Fibroblast of mammary gland (primary cell): ENCODE results near the gene SUV39H1.
A peak's percentile ranks its signal among the peaks of the same experiment; 100 is the strongest.

Experiments used
- DNase-seq: peaks from one replicate; pipeline ENCODE4 v3.0.0-alpha.2; 2010; ENCODE audit warnings: low read depth
- H3K4me3 ChIP-seq: 2 replicates; pipeline ENCODE4 v1.5.1; 2011; ENCODE audit warnings: low read depth, mild to moderate bottlenecking, low read length, moderate library complexity; ENCODE audit not compliant: control insufficient read depth
- CTCF ChIP-seq: conservative IDR thresholded peaks from 2 replicates; pipeline ENCODE4 v1.5.1; 2011; ENCODE audit warnings: low read depth, low read length, inconsistent platforms; ENCODE audit not compliant: control insufficient read depth, insufficient read depth

The SUV39H1 gene

GRCh38 chrX:48700951-48701653 is 4.6 kb downstream of the SUV39H1 start:
- H3K4me3 ChIP-seq = no peak overlapping the region
- no peak for DNase-seq
- TF ChIP-seq CTCF = no peak

GRCh38 chrX:48702032-48702431 is 5.5 kb downstream of the SUV39H1 start:
- H3K4me3 ChIP-seq = no peak overlapping the region
- TF ChIP-seq CTCF = no peak
- DNase-seq = no peak

DNA sequence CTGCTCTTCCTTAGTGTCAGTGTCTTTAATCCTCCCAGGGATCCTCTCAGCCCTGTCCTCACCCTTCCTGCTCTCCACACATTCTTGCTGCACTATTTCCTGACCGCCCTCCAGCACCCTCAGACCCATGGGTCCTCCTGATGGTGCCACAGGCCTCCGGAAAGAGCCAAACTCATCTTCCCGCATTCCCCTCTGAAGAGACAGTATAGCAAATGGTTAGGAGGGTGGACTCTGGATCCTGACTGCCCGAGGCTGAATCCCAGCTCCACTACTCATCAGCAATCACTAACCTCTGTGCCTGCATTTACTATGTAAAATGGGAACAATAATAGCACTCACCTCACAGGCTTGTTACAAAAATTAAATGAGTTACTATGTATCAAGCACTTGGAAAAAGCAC is 6.2 kb downstream of the SUV39H1 start:
- DNase-seq = no peak
- TF ChIP-seq CTCF = no peak
- no peak overlapping the region for H3K4me3 ChIP-seq

DNA sequence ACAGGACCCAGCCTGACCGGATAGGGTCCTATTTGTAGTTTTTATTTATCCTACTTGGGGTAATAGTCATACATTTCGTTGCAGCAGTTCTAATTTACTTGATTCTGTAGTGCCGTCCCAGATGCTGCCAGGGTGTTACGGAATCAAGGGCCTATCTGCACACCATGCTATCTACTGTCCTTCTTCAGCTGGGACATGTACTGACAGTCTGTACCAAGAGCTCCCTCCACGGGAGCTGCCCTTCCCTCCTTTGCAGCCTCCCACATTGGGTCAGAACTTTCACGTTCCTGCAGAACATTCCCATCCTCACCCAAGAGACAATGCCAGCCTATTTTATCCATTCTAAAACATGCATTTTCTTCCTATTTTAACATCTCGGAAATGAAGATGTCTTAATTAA is 6.7 kb downstream of the SUV39H1 start:
- DNase-seq = no peak
- TF ChIP-seq CTCF = no peak

DNA sequence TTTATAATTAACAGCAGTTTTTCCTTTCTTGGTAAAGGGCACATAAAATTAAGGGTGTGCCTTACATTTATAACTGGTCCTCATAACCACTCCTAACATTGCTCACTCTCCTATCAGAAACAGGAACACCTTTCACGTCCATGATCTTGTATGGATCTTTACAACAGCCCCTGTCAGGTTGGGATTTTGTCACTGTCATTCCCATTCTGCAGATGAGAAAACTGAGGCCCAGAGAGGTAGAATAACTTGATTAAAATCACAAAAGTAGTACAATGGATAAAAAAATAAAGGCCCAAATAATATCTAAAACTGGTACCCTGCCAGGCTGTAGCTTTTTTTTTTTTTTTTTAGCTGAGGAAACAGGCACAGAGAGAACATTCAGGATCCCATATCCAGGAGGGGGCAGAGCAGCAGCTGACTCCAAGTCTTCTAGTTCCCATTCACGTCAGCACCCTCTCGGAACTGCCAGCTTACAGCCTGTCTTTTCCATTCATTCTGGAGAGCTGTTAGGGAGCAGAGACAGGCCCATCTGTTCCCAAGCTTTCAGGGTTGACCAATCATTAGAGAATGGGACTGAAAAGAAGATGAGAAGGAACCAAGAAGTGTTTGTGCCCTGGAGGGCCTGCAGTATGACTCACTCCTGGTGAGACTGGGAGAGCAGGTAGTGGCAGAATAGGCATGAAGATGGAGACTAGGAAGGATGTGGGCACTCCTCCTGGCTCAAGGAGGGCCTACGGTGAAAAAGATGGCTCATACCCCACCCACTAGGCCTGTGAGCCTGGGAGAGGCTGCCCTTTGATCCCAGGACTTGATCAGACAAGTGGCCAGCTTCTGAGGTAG is 7.3 kb downstream of the SUV39H1 start:
- no peak for TF ChIP-seq CTCF
- DNase-seq = peak; percentile 46
- H3K4me3 ChIP-seq = no peak overlapping the region

More for the DNA sequence above, 6.7 kb downstream of the SUV39H1 start:
- H3K4me3 ChIP-seq = no peak overlapping the region

GRCh38 chrX:48705871-48706270 is 9.3 kb downstream of the SUV39H1 start:
- TF ChIP-seq CTCF = no peak
- no peak overlapping the region for H3K4me3 ChIP-seq
- DNase-seq = no peak
